Loucy (cell line): ENCODE measurements around the gene PRM3.

Source experiments
- H2AFZ ChIP-seq: fragments of 200-600 bp; sonication (generic); 2 replicates; pipeline ENCODE4 v1.6.0; 2016; ENCODE audit warnings: antibody characterized with exemption, mild to moderate bottlenecking, low read length, moderate library complexity
- H3F3A ChIP-seq: fragments of 200-600 bp; 2 replicates; pipeline ENCODE4 v1.6.0; 2016; ENCODE audit warnings: antibody characterized with exemption, low read depth, mild to moderate bottlenecking
- H3K27me3 ChIP-seq: fragments of 200-600 bp; sonication (generic); 2 replicates; pipeline ENCODE4 v1.6.1; 2014; ENCODE audit warnings: low read length, mild to moderate bottlenecking; ENCODE audit not compliant: insufficient read depth, poor library complexity, severe bottlenecking
- H3K36me3 ChIP-seq: fragments of 200-600 bp; sonication (generic); 2 replicates; pipeline ENCODE4 v1.6.1; 2016; ENCODE audit warnings: low read length; ENCODE audit not compliant: insufficient read depth
- H3K4me1 ChIP-seq: fragments of 200-600 bp; sonication (generic); 2 replicates; pipeline ENCODE4 v1.5.1; 2014; ENCODE audit warnings: low read length, mild to moderate bottlenecking; ENCODE audit not compliant: insufficient read depth, poor library complexity, severe bottlenecking
- H3K4me2 ChIP-seq: fragments of 200-600 bp; sonication (generic); 2 replicates; pipeline ENCODE4 v1.6.0; 2014; ENCODE audit warnings: antibody characterized with exemption, low read length, low read depth, mild to moderate bottlenecking; ENCODE audit not compliant: poor library complexity, severe bottlenecking
- H3K4me3 ChIP-seq: fragments of 200-600 bp; sonication (generic); 2 replicates; pipeline ENCODE4 v1.5.1; 2014; ENCODE audit warnings: low read length, mild to moderate bottlenecking, mixed read lengths; ENCODE audit not compliant: poor library complexity, severe bottlenecking
- H3K79me2 ChIP-seq: fragments of 200-600 bp; sonication (generic); 2 replicates; pipeline ENCODE4 v1.6.1; 2014; ENCODE audit warnings: low read length; ENCODE audit not compliant: insufficient read depth
- H3K9ac ChIP-seq: fragments of 200-600 bp; sonication (generic); 2 replicates; pipeline ENCODE4 v1.6.0; 2014; ENCODE audit warnings: mild to moderate bottlenecking, low read depth, low read length, moderate library complexity; ENCODE audit not compliant: poor library complexity, severe bottlenecking
- H3K9me2 ChIP-seq: fragments of 200-600 bp; sonication (generic); replicated peaks from 2 replicates; pipeline ENCODE4 v1.6.1; 2016; ENCODE audit warnings: low read depth, low read length, mixed read lengths
- H3K9me3 ChIP-seq: fragments of 200-600 bp; sonication (generic); 2 replicates; pipeline ENCODE4 v1.6.1; 2014; ENCODE audit warnings: mild to moderate bottlenecking, antibody characterized with exemption, low read length, low read depth; ENCODE audit not compliant: insufficient read depth
- H4K20me1 ChIP-seq: fragments of 200-600 bp; sonication (generic); 2 replicates; pipeline ENCODE4 v1.6.0; 2014; ENCODE audit warnings: antibody characterized with exemption, low read length, mild to moderate bottlenecking; ENCODE audit not compliant: insufficient read depth, poor library complexity, severe bottlenecking
- EZH2phosphoT487 ChIP-seq: fragments of 200-600 bp; IDR thresholded peaks from 2 replicates; pipeline ENCODE4 v1.6.1; 2018; ENCODE audit warnings: antibody characterized with exemption, mild to moderate bottlenecking, moderate library complexity, borderline replicate concordance
- TF ChIP-seq, protein P1 (sequence below): fragments of 200-600 bp; sonication (generic); conservative IDR thresholded peaks from 2 replicates; pipeline ENCODE4 v1.5.1; 2014; ENCODE audit warnings: mild to moderate bottlenecking, antibody characterized with exemption, low read length

The PRM3 gene

GRCh38 chr16:11265124-11265523, 8.3 kb downstream of the PRM3 start:
- Histone ChIP-seq H3K36me3 (no peaks in the 10 kb centered on the region), H4K20me1 (no peaks in the 10 kb centered on the region), H3K79me2 (no peaks in the 10 kb centered on the region), H3K4me1 (no peaks in the 10 kb centered on the region), H3K9me2 (no peaks in the 10 kb centered on the region), H3K9me3 (no peaks in the 10 kb centered on the region), H2AFZ (no peak overlapping the region), H3K27me3 (no peaks in the 10 kb centered on the region), H3K4me3 (no peak overlapping the region), H3F3A (no peaks in the 10 kb centered on the region), H3K9ac (no peak overlapping the region), H3K4me2 (no peak overlapping the region)
- TF ChIP-seq EZH2phosphoT487, result no peak
- TF ChIP-seq, protein P1, sequence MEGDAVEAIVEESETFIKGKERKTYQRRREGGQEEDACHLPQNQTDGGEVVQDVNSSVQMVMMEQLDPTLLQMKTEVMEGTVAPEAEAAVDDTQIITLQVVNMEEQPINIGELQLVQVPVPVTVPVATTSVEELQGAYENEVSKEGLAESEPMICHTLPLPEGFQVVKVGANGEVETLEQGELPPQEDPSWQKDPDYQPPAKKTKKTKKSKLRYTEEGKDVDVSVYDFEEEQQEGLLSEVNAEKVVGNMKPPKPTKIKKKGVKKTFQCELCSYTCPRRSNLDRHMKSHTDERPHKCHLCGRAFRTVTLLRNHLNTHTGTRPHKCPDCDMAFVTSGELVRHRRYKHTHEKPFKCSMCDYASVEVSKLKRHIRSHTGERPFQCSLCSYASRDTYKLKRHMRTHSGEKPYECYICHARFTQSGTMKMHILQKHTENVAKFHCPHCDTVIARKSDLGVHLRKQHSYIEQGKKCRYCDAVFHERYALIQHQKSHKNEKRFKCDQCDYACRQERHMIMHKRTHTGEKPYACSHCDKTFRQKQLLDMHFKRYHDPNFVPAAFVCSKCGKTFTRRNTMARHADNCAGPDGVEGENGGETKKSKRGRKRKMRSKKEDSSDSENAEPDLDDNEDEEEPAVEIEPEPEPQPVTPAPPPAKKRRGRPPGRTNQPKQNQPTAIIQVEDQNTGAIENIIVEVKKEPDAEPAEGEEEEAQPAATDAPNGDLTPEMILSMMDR, result no peak

DNA sequence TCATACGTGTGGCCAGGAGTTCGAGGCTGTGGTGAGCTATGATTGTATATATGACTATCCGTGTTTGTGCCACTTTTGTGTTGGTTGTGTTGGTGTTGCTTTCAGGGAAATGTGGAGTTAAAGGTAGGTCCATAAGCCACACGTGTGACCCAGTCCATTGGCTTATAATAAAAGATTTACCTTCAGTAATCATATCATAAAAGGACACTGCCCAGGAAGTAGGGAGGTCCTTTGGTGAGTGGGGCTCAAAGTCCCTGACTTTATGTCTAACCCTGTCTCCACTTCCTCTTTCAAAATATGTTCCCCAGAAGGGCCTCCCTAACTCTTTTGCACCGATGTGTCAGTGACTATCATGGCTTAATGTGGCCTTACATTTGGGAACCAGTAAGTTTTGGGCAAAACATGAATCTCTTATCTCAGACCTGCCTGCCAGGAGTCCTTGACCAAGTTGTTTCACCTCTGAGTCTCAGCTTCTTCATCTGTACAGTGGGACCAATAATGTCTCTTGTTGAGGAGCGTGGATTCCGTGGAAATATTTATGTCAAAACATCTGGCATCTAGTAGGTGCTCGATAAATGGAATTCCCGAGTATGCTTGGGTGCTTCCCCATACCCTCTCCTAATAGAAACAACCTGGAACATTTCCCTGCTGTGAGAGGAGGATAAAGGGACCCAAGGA, 9.1 kb downstream of the PRM3 start:
- H3K9me2 ChIP-seq, result no peaks in the 10 kb centered on the region
- no peak overlapping the region for H3K9ac ChIP-seq
- TF ChIP-seq EZH2phosphoT487, result no peak
- TF ChIP-seq, protein P1, result no peak
- H3K4me1 ChIP-seq, result no peaks in the 10 kb centered on the region
- no peaks in the 10 kb centered on the region for H3K36me3 ChIP-seq
- no peaks in the 10 kb centered on the region for H3F3A ChIP-seq
- no peak overlapping the region for H2AFZ ChIP-seq
- no peak overlapping the region for H3K4me3 ChIP-seq
- H3K27me3 ChIP-seq, result no peaks in the 10 kb centered on the region
- no peaks in the 10 kb centered on the region for H4K20me1 ChIP-seq
- no peaks in the 10 kb centered on the region for H3K9me3 ChIP-seq
- H3K4me2 ChIP-seq, result no peak overlapping the region
- H3K79me2 ChIP-seq, result no peaks in the 10 kb centered on the region

- Histone ChIP-seq H3K27me3 (no peaks in the 10 kb centered on the region), H3K4me3 (no peak overlapping the region), H3K36me3 (no peaks in the 10 kb centered on the region), H4K20me1 (no peaks in the 10 kb centered on the region), H3K9me3 (no peaks in the 10 kb centered on the region), H3K9me2 (no peaks in the 10 kb centered on the region), H3F3A (no peaks in the 10 kb centered on the region), H3K4me2 (peak overlapping the region; percentile 27), H3K4me1 (no peaks in the 10 kb centered on the region), H3K9ac (no peak overlapping the region), H2AFZ (no peak overlapping the region), H3K79me2 (no peaks in the 10 kb centered on the region)
- TF ChIP-seq, protein P1, result no peak
- no peak for TF ChIP-seq EZH2phosphoT487
Observed at GRCh38 chr16:11263737-11264136, 9.7 kb downstream of the PRM3 start.
